Adrenal gland (tissue), 12 donors: ENCODE measurements around the gene DDX5. TPM values are rescaled to one million over a fixed set of nuclear protein-coding genes. Genes with fewer than 3 reads are reported as not detected.

Source experiments
- DNase-seq, 7 donors: peaks; one replicate each; pipeline ENCODE4 v3.0.0-alpha.2; 2019 to 2020
- H3K27ac ChIP-seq, 5 donors: fragments of 200-600 bp; sonication (generic) in 4 of 5; 1 replicate in 3 of 5; 2 replicates in 2 of 5; pipeline versions ENCODE4 v1.5.1 to v1.8.0; 2016 to 2020; ENCODE audit warnings: mild to moderate bottlenecking in 1 of 5
- H3K27me3 ChIP-seq: fragments of 200-600 bp; 2 replicates; pipeline ENCODE4 v1.8.0; 2021
- H3K36me3 ChIP-seq, 2 donors: fragments of 200-600 bp; replicated peaks in 1 of 2; 1 replicate in 1 of 2; 2 replicates in 1 of 2; pipeline versions ENCODE4 v1.5.1 to v1.8.0; 2018 to 2022
- H3K4me1 ChIP-seq, 2 donors: fragments of 200-600 bp; replicated peaks in 1 of 2; 1 replicate in 1 of 2; 2 replicates in 1 of 2; pipeline versions ENCODE4 v1.5.1 to v1.8.0; 2018 to 2021
- H3K4me3 ChIP-seq, 4 donors: fragments of 200-600 bp; sonication (generic) in 3 of 4; one replicate each; pipeline ENCODE4 v1.5.1; 2016 to 2018
- H3K9me3 ChIP-seq, 3 donors: fragments of 200-600 bp; sonication (generic) in 1 of 3; replicated peaks in 1 of 3; 1 replicate in 2 of 3; 2 replicates in 1 of 3; pipeline versions ENCODE4 v1.5.1 to v1.8.0; 2016 to 2021
- CTCF ChIP-seq, 6 experiments: fragments of 450-650 bp in 4 of 6; fragments of 200-600 bp in 2 of 6; sonication (generic) in 1 of 6; IDR thresholded peaks; 1 replicate in 5 of 6; 2 replicates in 1 of 6; pipeline versions ENCODE4 v1.5.1 to v1.8.0; 2016 to 2021; ENCODE audit warnings: antibody characterized with exemption in 6 of 6, mild to moderate bottlenecking in 2 of 6, moderate library complexity in 1 of 6
- POLR2A ChIP-seq, 2 donors: fragments of 450-650 bp; IDR thresholded peaks; one replicate each; pipeline ENCODE4 v1.6.1; 2017; ENCODE audit warnings: antibody characterized with exemption in 2 of 2, mild to moderate bottlenecking in 2 of 2, moderate library complexity in 1 of 2
- WGBS, 4 donors: extraction: QIAGEN DNeasy Blood & Tissue Kit in 2 of 4; methylation state at CpG; one replicate each; pipeline versions ENCODE4 v1.1.5 to v1.1.7; 2013 to 2017; 5-methylcytosine and 5-hydroxymethylcytosine counted together
- intact Hi-C, 2 donors: fragments of 100-400 bp; cut with DNase I; formaldehyde crosslinking; loops; one replicate each; pipeline versions ENCODE4 v1.14.1 to v1.15.0; 2022 to 2023
- polyA plus RNA-seq, 3 donors: library from polyadenylated mRNA; stranded (reverse); fragments of 200-250 nt in 2 of 3; fragments of 350-450 nt in 1 of 3; fragmentation: Illumina TruSeq in 1 of 3; extraction: RNeasy Lipid Tissue Mini Kit (QIAGEN cat#74804) in 1 of 3; gene quantifications; one replicate each; pipeline ENCODE4 v1.2.3, GENCODE V29; 2013 to 2014
- total RNA-seq, 9 donors: library from RNA; depleted of rRNA in 4 of 9; stranded (reverse); fragments of >200 nt in 4 of 9; fragments of 120-200 nt in 1 of 9; fragmentation: NEBNext Ultra II Directional in 1 of 9; extraction: Animal tissue kit (Norgen Biotek cat#: 25700) in 1 of 9; gene quantifications; one replicate each; pipeline versions ENCODE4 v1.1.0 to v1.2.4, GENCODE V29; 2013 to 2023
- donor health status: healthy with polysubstance abuse.
- donor health status: Bipolar disorder and iron deficiency.
- donor health status: DM: yes; HTN: yes; CAD: no.
- donor health status: DM: no; HTN: no; CAD: no.
- donor health status: DM: no; HTN: no; CAD: no.
- donor health status: DM: yes; HTN: yes; CAD: no.

Gene DDX5
- total and polyA plus RNA-seq, 12 donors = 315 to 1,846 (median 953) TPM

GRCh38 chr17:64504769-64505339, 1.2 kb downstream of the DDX5 start:
- Histone ChIP-seq H3K27ac (peak overlapping the region; percentile 100), H3K27me3 (no peaks in the 10 kb centered on the region), H3K36me3 (peaks cover 0 to 49% of the 10 kb centered on the region in 2 donors), H3K4me3 (peak overlapping the region; percentile 0 to 95 (median 76)), H3K9me3 (no peaks in the 10 kb centered on the region), H3K4me1 (peaks cover 40 to 67% of the 10 kb centered on the region in 2 donors)
- DNase-seq = peak in 4 of 7 donors; percentile 28 to 70 (median 44)
- intact Hi-C loops = no loop called here
- no peak for TF ChIP-seq CTCF (IDR thresholded peaks at IDR 0.05)
- TF ChIP-seq POLR2A (IDR thresholded peaks at IDR 0.05) = no peak
- 0 to 3% (median 1%) methylated on average over 12 to 13 of the region's 13 CpGs for WGBS, 4 donors

DNA sequence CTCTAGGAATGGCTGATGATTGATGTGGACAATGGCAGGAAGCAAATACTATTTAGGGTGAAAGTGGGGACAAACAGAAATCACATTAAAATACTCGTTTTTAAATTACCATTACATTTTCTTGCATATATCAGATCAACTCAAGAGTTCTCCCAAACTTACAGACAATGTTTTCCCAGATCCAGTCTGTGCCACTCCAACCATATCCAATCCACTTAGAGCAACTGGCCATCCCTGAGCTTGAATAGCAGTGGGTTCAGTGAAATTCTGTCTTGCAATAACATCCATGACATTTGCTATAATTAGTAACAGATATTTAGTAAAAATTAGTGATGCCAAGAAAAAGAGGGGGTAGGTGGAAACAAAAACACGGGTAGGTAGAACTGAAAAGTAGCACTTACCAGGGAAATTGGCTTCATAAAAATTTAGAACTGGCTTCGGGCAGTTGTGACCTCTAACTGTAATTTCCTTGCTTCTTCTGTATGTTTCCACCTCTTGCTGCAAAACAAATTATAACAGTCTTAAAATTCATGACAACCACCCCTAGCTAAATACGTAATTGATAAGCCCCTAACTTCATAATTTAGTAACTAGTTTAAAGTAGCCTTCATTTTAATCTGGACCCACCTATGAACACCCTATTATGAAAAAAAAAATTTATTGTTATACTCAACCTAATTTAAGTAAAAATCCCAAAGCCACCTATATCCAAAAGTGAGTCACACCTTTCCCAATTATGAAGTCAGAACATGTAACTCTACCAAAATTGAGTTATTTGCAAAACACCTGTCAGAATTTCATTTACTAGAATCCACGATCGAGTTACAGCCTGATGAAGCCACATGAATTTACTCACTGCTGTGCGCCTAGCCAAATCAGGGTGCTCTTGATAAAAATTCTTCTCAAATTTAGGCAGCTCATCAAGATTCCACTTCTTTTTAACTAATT, 2.0 kb downstream of the DDX5 start:
- H3K4me3 ChIP-seq = peak overlapping the region; percentile 0 to 95 (median 76)
- H3K36me3 ChIP-seq = peaks cover 0 to 54% of the 10 kb centered on the region in 2 donors
- no peaks in the 10 kb centered on the region for H3K27me3 ChIP-seq
- 10 to 16% (median 15%) methylated on average over 7 of the region's 7 CpGs for WGBS, 4 donors
- peak overlapping the region in 4 of 5 donors; percentile 100 for H3K27ac ChIP-seq
- no peaks in the 10 kb centered on the region for H3K9me3 ChIP-seq
- TF ChIP-seq CTCF (IDR thresholded peaks at IDR 0.05) (no peak), POLR2A (IDR thresholded peaks at IDR 0.05) (no peak)
- DNase-seq = no peak
- intact Hi-C loops = no loop called here
- H3K4me1 ChIP-seq = peaks cover 40 to 70% of the 10 kb centered on the region in 2 donors

DNA sequence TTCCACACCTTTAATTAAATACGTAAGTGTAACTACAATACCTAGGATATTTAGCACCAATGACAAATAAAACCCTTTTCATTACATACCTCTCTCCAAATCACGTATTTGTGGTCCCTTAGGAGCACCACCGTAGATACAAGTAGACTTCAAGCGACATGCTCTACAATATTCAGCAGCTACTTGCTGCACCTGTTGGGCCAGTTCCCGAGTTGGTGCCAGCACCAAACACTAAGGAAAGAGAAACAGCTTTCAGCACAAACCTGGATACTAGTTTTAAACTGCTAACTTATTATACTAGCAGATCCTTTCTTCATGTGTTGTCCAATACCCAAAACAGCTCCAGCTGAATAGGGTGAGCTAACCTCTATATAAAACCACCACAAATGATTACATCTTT, 2.7 kb downstream of the DDX5 start:
- H3K27me3 ChIP-seq = no peaks in the 10 kb centered on the region
- peaks cover 0 to 62% of the 10 kb centered on the region in 2 donors for H3K36me3 ChIP-seq
- peak overlapping the region in 3 of 5 donors; percentile 24 to 100 (median 53) for H3K27ac ChIP-seq
- intact Hi-C loops = no loop called here
- no peak for DNase-seq
- peak overlapping the region in 1 of 4 donors; percentile 90 for H3K4me3 ChIP-seq
- TF ChIP-seq POLR2A (IDR thresholded peaks at IDR 0.05) = no peak
- TF ChIP-seq CTCF (IDR thresholded peaks at IDR 0.05) = no peak
- WGBS, 4 donors = 54 to 68% (median 60%) methylated on average over 5 of the region's 5 CpGs
- H3K9me3 ChIP-seq = no peaks in the 10 kb centered on the region
- H3K4me1 ChIP-seq = peaks cover 40 to 70% of the 10 kb centered on the region in 2 donors

GRCh38 chr17:64502809-64503208, 3.3 kb downstream of the DDX5 start:
- intact Hi-C loops = no loop called here
- Histone ChIP-seq H3K9me3 (no peaks in the 10 kb centered on the region), H3K27me3 (no peaks in the 10 kb centered on the region), H3K27ac (peak overlapping the region in 3 of 5 donors; percentile 24 to 100 (median 53)), H3K36me3 (peaks cover 0 to 67% of the 10 kb centered on the region in 2 donors), H3K4me1 (peaks cover 40 to 69% of the 10 kb centered on the region in 2 donors), H3K4me3 (no peak overlapping the region)
- DNase-seq = no peak
- TF ChIP-seq CTCF (IDR thresholded peaks at IDR 0.05) = no peak
- no peak for TF ChIP-seq POLR2A (IDR thresholded peaks at IDR 0.05)
- WGBS, 4 donors = 61 to 75% (median 66%) methylated on average over 2 of the region's 2 CpGs
